ENCODE results near the gene GRID1.

The GRID1 gene

DNA sequence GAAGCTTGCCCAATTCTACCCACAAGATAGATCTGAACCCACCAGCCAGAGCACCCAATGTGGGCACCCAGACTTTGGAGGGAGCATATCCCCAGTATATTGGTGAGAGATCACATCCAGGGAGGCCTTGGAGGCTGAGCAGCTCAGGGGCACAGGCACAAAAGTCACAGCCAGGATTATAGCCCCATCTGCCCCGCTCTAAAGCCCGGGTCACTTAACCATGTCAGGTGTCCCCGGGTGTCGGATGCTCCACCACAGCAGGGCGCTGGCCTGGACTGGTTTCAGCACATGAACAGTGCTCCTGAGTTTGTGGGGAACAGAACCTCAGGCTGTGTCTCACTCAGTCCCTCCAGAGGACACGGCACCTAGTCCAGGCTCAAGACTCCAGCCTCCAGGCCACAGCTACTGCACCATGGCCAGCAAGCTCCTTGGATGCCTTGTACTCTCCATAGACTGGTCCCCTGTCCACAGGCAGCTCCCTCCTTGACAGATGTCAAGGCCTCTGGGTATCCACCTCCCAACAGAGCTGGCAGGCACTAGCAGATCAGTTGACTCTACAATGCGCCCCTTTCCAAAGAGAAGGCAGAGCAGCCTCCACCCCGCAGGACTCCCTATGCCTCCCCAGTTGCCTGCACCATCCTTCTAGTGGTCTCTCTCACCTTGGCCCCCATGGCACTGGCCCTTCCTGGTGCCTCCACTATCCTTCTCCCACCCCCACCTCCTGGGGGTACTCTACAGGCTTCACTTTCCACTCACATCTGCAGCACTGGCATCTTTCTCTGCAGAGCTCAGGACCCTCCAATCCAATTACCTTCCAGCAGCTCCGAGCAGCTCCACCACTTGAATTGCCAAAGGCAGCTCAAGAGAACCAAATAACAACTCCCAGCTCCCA is 306.0 kb downstream of the GRID1 start:
- no peak for DNase-seq (ENCODE audit: low spot score)

DNA sequence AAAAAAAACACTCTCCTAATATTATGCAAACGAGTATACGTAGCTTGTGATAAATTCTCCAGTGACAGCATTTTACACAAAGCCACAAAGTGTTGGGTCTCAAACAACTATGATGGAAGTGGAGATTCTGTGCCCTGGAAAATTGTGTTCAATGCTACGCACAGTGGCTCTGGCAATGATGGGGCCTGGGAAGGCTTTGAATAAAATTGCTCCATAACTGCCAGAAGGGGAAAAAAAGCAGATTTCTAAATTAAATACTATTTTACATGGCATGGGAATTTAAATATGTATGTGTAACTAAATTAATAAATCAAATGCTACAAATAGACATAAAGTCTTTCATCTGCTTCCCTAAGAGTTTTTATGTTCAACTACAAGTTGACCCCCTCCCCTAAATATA is 306.7 kb downstream of the GRID1 start:
- no peak for DNase-seq (ENCODE audit: low spot score)

DNA sequence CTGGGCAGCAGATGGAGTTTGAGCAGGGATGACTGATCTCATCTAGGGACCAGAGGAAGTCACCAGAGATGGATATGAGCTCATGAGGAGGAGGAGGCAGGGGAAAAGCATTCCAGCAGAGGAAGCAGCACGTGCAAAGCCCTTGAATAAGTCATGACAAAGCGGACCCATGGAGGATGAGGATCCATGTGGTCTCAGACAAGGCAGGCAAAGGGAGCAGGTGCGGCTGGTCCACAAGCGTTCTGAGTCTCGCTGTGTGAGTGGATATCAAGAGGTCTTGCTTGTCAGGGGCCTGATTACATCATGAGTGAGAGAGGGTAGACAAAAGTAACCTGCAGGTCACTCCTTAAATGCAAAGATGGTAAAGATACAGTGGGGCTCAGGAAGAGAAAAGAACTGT is 307.6 kb downstream of the GRID1 start:
- DNase-seq (ENCODE audit: low spot score): no peak

DNA sequence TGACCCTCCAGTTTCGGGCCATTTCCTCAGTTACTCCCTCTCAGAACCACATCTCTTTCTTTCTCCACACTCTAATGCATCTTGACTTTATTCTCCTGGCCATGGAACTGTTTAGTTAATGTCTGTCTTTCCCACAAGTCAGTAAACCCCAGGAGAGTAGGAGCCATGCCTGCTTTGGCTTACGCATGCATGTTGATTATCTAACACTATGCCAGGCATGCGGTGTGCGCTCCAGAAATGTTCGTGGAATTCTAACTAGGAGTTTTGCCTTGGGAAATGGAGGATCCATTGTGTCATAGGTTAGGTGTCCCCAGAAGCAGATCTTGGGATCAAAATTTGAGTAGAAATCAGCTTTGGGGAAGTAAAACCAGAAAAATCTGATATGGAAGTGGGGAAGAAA is 308.9 kb downstream of the GRID1 start:
- no peak for DNase-seq (ENCODE audit: low spot score)

DNA sequence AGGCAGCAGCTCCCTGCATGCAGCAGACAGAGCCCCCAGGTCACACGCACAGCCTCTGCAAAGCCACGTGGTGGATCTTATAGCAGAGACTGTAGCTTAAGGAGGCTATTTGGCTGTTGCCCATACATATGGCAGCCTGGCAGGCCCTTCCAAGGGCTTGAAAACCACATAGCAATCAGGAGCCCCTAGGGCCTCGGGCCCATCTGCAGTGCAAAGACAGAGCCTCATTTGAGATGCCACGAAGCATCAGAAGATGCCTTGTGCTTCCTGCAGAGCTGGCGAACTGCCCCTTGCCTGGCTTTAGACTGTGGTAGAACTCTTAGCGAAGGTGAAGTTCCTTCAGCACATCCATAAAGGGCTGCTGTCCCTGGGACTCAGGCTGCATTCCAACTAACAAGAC is 309.9 kb downstream of the GRID1 start:
- no peak for DNase-seq (ENCODE audit: low spot score)

DNA sequence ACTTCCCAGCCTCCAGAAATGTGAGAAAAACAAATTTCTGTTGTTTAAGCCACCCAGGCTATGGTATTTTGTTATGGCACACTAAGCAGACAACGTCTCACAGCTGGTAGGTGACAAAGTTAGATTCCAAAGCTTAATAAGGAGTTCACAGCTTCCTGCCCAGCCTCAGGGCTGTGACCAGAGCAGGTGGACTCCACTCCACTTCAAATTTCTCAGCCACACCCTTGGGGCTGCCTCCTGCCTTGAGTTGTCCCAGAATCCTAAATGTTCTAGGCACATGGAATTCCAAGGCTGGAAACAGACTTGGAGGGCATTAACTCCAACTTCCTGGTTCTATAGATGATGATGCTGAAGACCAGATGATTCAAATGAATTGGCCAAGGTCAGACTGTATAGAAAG is 310.7 kb downstream of the GRID1 start:
- no peak for DNase-seq (ENCODE audit: low spot score)

DNA sequence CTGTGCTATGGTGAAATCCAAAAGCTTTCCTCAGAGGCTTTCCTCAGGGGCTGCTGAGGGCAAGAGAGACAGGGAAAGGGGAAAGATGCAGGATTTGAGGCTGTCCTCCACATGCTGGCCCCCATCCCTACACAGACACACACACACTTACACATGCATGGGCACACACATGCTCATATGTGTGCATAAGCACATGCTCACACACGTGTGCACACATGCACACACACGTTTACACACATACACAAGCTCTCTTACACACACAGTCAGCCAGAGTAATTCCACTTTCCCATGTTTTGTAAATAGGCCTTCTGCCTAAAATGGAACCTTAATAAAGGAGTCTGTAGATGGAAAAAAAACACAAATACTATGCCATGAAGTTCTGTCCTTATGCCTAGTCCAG is 312.9 kb downstream of the GRID1 start:
- no peak for DNase-seq (ENCODE audit: low spot score)

DNA sequence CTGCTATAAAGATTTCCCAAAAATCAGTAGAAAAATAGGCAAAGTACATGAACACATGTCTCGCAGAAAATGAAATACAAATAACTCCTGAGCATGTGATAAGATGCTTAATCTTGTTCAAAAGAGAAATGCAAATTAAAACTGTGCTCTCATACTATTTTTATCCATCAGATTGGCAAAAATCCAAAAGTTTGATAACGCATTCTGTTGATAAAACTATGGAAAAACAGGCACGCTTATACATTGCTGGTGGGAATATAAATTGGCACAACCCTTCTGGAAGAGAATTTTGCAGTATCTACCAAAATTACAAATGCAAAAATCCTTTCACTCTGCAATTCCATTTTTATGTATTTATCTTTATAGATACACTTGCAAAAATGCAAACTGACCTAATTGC is 315.0 kb downstream of the GRID1 start:
- DNase-seq (ENCODE audit: low spot score): no peak

DNA sequence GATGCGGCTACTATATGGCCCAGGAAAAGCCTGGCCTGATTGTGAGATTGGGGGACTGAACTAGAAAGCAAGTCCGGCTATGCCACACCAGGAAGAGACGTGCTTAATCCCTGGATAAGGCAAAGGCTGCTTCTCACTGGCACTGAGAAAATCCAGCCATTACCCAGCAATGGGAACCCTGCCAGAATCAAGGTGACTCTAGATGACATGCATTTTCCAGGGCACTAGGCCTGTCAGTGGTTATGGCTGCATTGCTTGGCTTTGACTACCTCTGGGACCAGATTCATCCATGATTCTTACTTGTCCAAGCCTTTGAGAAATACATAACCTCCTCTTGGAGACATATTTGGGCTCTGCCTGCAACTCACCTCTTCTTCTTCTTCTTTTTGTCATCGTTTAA is 317.2 kb downstream of the GRID1 start:
- no peak for DNase-seq (ENCODE audit: low spot score)

DNA sequence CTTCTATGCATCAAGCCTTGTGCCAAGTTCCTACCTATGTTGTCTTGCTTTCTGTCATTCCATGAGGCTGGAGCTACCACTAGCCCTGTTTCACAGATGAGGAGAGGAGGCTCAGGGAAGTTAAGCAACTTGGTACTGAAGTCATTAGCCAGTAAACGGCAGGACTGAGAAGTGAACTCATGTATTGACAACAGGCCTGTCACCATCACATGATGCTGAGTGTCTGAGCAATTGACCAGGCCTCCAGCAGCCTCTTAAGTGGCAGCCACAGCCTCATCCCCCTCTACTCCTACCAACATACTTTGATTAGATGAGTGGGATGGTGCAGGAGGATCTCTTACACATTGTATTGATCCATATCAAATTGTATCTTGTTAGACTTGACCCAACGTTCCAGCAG is 317.6 kb downstream of the GRID1 start:
- DNase-seq (ENCODE audit: low spot score): no peak

DNA sequence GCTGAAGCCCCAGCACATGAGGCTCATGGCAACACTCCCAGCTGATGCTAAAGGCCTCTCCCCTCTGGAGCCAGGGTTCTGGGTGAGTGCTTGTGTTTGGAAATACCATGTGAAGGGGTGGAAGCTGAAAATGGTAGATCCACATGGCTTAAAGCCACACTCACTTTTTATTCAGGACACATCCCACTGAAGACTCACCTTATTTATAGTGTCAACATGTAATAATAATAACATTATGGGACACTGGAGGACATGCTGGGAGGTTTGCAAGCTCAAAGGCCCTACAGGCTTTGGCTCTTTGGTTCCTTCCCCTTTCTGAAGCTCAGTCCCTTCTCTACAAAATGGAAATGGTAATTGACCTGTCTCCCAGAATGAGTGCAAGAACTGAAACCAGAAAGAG is 318.0 kb downstream of the GRID1 start:
- no peak for DNase-seq (ENCODE audit: low spot score)

DNA sequence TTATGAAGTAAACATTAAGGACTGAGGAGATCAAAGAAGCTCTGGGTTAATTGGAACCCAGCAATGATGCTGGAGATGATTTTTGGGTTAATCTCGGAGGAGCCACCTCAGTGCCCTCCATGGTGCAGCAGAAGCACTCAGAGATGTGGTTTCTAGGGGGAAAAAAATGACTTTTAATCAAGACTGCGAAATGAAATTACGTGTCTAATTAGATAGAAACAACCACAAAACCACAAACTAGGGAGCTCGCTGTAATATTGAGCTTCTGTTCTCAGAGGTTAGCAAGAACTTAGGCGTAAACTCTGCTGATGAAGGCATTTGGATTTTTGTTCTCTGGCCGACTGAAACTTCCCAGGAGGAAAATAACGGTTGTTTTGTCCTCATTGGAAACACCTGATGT is 319.0 kb downstream of the GRID1 start:
- DNase-seq (ENCODE audit: low spot score): no peak

DNA sequence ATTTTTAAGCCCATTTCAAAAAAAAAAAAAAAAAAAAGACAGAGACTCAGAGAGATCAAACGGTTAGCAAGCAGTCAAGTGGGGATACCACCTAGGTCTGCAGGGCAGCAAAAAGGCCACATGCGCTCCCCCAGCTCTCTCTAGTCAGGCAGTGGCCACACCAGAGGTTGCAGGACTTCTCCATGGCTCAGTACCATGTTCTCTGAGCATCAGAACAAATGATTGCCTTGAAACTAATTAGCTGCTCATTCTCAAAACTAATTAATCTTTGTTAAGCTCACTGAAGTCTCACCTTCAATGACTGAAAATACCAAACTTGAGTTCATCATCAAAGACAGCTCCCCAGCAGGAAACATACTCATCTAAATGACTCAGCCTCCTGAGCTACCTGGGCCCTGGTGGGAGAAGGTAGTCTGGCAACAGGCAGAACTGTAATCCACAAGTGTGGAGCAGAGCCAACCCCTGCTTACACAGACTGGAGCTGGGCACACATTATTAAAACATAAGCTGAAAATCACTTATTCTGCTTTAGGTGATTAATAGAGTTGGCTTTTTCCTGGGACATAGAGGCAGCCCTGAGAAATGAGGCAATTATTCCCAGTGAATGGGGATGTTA is 319.6 kb downstream of the GRID1 start:
- no peak for DNase-seq (ENCODE audit: low spot score)

DNA sequence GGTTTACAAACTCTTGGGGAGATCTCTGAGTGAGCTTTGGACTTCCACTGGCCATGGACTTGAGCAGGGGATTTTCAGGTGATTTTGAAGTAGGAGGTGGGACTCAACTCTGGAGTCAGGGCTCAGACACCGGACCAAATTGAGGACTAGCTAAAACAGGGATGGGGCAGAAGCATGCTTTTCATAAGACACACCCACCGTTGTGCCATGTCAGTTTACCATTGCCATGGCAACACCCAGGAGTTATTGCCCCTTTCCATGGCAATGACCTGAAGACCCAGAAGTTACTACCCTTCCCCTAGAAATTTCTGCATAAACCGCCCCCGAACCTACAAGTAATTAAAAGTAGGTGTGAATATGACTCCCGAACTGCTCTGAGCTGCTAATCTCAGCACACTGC is 320.7 kb downstream of the GRID1 start:
- no peak for DNase-seq (ENCODE audit: low spot score)

DNA sequence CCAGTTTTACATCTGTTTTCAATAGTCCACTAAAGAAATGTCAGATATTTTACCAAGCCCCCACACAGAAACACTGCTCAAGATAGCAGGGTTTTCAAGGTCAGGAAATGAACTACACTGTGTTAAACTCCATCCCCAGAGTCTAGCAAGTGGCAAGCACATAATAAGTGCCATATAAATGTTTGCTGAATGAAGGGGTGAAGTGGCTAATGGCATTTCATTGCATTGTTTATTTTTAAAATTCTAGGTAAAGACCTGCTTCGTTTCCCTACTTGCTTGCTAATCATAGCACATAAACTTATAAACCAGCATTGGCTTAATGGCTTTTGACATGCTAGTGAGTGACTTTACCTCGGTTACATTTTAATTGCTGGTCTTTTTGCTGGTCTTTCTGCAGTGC is 322.6 kb downstream of the GRID1 start:
- DNase-seq (ENCODE audit: low spot score): no peak

DNA sequence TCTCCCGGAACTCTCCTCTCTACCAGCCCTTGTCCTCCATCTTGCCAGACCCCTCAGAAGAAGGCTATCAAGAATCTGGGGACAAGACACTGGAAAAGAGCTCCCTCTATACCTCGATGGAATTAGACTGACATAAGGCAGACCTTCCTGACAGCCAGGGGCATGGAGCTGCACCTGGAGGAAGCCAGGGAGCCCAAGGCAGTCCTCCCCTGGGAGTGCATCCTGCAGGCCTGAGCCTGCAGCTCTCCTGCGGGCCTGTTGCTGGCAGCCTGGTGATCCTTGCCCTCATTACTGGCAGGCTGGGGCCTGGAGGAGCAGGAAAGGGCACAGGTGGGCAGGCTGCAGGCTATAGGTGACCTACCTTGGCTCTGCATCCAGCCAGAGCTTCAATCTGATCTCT is 323.4 kb downstream of the GRID1 start:
- DNase-seq (ENCODE audit: low spot score): no peak

DNA sequence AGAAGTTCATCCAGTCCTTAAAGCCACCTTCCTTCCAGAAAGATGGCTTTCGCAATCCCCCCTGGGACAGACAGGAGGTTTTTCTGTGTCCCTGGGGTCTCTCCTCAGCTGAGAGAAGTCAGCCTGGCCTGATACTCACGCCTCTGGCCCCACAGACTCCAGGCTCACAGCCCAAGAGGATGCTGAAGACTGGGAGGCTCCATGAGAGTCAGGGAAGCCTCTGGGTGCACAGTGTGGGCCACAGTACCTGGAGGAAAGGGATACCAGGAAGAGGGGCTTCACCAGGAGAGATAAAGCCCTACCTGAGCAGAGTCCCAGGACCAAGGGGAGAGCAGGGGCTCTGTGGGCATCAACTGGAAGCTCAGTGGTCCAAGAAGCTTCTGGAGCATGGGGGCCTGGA is 324.4 kb downstream of the GRID1 start:
- DNase-seq (ENCODE audit: low spot score): no peak

DNA sequence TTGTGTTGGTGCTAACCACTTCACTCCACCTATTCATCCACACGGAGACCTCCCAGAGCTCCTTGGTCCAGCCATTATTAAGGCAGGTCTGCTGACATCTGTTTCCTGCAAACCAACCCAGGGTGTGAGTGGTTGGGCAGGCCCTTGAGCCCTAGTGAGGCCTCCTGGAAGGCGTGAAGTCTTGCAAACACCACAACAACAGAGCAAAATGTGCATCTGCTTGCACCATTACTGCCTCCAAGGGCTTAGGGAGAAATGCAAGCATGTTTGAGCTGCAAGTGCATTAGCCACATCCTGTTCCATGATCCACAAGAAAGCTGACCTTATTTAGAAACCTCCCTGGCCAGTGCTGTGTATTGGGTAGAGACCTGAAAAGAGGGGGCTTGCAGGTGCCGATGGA is 325.5 kb downstream of the GRID1 start:
- no peak for DNase-seq (ENCODE audit: low spot score)

DNA sequence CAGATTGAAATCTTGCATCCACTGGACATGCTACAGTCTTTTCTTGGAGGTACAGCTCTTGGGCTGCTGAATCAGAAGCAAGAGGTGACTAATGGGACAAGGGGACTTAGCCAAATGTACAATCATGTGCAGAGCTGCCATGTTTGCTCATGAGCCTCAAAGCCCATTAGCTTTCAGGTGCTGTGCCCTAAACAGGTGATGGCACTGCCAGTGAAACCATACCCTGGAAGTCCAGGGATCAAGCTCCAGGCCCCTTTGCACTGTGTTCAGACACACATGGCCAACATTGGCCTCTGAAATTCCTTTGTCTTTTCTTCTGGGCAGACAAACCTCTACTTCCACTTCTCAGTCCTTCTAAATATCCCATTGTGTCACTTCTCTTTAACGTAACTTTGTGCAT is 328.2 kb downstream of the GRID1 start:
- DNase-seq (ENCODE audit: low spot score): no peak

DNA sequence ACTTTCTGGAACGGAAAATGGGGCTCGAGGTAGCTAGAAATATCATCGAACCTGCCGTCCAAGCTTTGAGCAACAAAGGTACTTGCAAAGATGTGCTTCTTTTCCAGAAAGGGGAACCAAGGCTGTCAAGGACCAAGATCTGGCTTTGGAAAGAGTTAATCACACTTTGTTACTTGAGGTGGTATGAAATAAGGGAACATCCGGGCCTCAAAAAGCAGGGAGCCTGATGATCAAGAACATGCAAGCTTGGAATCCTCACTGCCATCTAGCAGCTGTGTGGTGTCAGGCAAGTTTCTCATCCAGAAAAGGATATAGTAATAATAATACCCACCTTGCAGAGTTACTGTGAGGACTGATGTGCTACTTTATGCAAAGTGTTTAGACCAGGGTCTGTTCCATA is 329.5 kb downstream of the GRID1 start:
- no peak for DNase-seq (ENCODE audit: low spot score)

DNA sequence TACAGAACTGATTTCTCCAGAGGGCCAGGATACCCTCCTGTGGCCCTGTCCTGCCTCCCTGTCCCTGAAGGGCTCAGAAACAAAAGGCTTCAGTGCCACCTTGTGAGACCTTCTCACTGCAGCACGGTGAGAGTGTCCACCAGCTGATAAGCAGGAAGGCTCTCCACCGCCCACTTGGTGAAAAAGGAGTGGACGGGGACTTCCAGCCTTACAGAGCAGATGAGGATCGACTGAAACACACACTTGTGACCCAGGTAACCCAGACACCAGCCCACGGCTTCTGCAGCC is 330.1 kb downstream of the GRID1 start:
- DNase-seq (ENCODE audit: low spot score): no peak

DNA sequence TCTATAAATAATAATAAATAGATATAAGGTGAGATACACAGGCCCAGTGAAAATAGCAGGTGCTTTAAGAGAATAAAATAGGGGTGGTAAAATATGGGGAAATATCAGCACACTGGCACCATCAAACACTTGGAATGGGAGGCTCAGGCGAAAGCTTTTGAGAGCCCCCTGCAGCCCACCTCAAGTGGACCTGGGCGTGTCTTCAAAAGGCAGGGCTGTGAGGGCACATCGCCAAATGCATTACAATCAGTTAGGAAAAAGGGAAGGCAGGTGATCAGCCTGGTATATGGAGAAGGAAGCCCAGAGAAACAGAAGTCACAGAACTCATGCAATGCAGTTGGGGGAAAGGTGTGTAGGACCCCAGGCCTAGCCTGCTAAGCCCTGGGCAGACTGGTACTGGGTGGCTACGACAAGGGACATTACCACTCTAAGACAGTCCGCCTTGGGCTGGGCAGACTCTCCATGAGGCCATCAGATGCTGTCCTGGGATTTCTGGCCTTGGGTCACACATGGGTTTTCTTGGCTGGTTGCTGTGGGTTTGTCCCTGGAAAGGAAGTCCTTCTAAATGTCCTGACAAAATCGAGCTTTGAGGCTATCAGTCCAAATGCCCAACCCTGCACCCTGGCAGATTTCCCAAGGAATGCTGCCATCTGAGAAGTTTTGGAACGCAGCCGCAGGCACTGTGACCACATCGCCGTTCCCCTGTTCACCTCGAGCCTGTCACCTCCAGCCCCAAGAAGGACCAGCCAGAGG is 330.6 kb downstream of the GRID1 start:
- DNase-seq (ENCODE audit: low spot score): no peak

DNA sequence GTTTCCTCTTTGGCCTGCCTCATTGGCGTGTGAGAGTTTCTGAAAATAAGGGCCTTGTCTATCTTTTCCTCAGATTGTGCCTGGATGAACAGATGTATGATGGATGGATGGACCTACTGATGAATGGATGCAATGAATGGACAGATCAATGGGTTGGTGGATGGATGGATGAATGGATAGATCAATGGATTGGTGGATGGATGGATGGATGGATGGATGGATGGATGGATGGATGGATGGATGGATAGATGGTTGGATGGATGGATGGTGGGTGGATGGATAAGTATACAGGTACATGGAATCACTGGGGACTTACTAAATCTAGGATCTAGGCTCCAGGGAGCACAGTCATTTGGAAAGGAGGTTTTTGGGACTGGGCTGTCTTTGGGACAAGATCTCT is 331.9 kb downstream of the GRID1 start:
- no peak for DNase-seq (ENCODE audit: low spot score)

Measured in putamen (tissue), 1 donor.